Testis (tissue), 5 donors: ENCODE data around the gene MAP3K20. TPM values are rescaled to one million over a fixed set of nuclear protein-coding genes. Genes with fewer than 3 reads are reported as not detected.

ENCODE experiments used
- DNase-seq: peaks from one replicate; pipeline ENCODE4 v3.0.0-alpha.2; 2019
- H3K27ac ChIP-seq, 2 donors: fragments of 200-600 bp; sonication (generic); one replicate each; pipeline ENCODE4 v1.5.1; 2019
- H3K27me3 ChIP-seq: fragments of 200-600 bp; sonication (generic); one replicate; pipeline ENCODE4 v1.5.1; 2019
- H3K36me3 ChIP-seq: fragments of 200-600 bp; sonication (generic); one replicate; pipeline ENCODE4 v1.5.1; 2017; ENCODE audit warnings: low read depth; ENCODE audit errors: missing control alignments
- H3K4me1 ChIP-seq: fragments of 200-600 bp; sonication (generic); one replicate; pipeline ENCODE4 v1.5.1; 2019
- H3K4me3 ChIP-seq, 2 donors: fragments of 200-600 bp; sonication (generic); one replicate each; pipeline ENCODE4 v1.5.1; 2017 to 2019
- H3K9me3 ChIP-seq: fragments of 200-600 bp; sonication (generic); one replicate; pipeline ENCODE4 v1.5.1; 2017
- POLR2A ChIP-seq: fragments of 450-650 bp; IDR thresholded peaks from one replicate; pipeline ENCODE4 v1.6.1; 2017; ENCODE audit warnings: antibody characterized with exemption, mild to moderate bottlenecking, moderate library complexity
- WGBS, 2 donors: methylation state at CpG; one replicate each; pipeline ENCODE4 v1.1.5; 2018; 5-methylcytosine and 5-hydroxymethylcytosine counted together
- intact Hi-C: fragments of 100-400 bp; cut with DNase I; formaldehyde crosslinking; loops from one replicate; pipeline ENCODE4 v1.15.1; 2023; ENCODE audit warnings: low total_unique reads
- long read RNA-seq, 2 donors: transcript quantifications; one replicate each; lab custom pipeline, GENCODE V29; 2026
- polyA plus RNA-seq: library from polyadenylated mRNA; stranded (reverse); fragments of 350-450 nt; fragmentation: Illumina TruSeq; extraction: RNeasy Lipid Tissue Mini Kit (QIAGEN cat#74804); gene quantifications from one replicate; pipeline ENCODE4 v1.2.3, GENCODE V29; 2014; ENCODE audit warnings: low read depth, low replicate concordance; ENCODE audit not compliant: insufficient read depth
- total RNA-seq, 2 donors: library from RNA; depleted of rRNA; stranded (reverse); fragments of >200 nt; gene quantifications; one replicate each; pipeline ENCODE4 v1.2.3, GENCODE V29; 2016
- TF ChIP-seq, protein P1 (sequence below), 3 experiments: fragments of 450-650 bp in 2 of 3; fragments of 200-600 bp in 1 of 3; sonication (generic) in 1 of 3; IDR thresholded peaks; one replicate each; pipeline ENCODE4 v1.5.1; 2016 to 2019; ENCODE audit warnings: antibody characterized with exemption in 3 of 3, mild to moderate bottlenecking in 2 of 3, moderate library complexity in 1 of 3

Gene MAP3K20
- total RNA-seq (10 to 100 TPM; 20.7 to 30.8 TPM), polyA plus RNA-seq (25.3 TPM)
- long read RNA-seq, donor 1, full-length matches to known transcripts, result 6 of 13 reads
- long read RNA-seq, donor 1, partial matches to known transcripts, result 7 of 13 reads
- long read RNA-seq, donor 1, other reads (novel, unspliced or antisense), result 0 of 13 reads
- long read RNA-seq, donor 2, full-length matches to known transcripts, result 5 of 5 reads
- long read RNA-seq, donor 2, partial matches to known transcripts, result 0 of 5 reads
- long read RNA-seq, donor 2, other reads (novel, unspliced or antisense), result 0 of 5 reads

DNA sequence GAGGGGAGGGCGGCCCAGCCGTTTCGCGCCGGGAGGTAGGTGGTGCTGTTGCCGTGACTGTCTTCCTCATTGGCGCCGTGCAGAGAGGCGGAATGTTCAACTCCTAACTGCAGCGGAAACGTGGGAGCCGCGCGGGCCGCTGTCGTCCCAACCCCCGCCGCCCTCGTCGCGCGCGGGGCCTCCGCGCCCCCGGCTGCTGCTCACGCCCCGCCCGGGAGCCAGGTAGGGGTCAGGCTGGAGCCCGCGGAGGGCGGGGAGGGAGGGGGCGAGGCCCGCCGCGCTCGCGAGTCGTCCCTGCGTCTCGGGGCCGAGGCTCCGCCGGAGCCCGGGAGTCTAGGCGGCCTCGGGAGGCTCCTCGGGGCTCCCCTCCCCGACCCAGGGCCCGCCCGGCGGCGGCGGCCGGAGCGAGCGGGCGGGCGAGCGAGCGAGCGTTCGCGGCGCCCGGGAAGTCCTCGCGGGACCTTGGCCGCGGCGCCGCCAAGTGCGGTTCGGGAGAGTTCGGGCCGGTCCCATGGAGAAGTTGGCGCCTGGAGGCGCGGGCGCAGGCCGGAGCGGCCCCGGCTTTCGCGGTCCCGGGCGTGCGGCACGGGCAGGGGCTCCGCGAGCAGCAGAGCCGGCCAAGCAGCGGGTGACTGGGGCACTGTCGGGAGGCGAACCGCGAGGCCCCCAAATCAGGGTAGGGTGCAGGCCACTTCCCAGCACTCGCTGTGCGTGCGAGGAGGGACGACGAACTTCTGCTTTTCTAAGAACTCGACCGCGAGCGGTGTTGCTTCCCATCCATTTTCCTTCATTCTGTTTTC lies at the start of gene MAP3K20:
MAP3K20 (plus strand) TSS at position 66 of the 800 bp plus-strand sequence. CDS start 15,186 bp downstream, outside the sequence.
- Histone ChIP-seq H3K27me3 (no peaks in the 10 kb centered on the region), H3K4me1 (peaks cover 17% of the 10 kb centered on the region), H3K27ac (peak within 1 kb of the TSS; percentile 93 to 99), H3K36me3 (no peaks in the 10 kb centered on the region), H3K9me3 (no peaks in the 10 kb centered on the region), H3K4me3 (peak within 1 kb of the TSS; percentile 74 to 95)
- DNase-seq, result peak; percentile 84
- 0 to 1% methylated on average over 31 to 45 of the region's 106 CpGs for WGBS, 2 donors
- intact Hi-C loops, result no loop called here
- TF ChIP-seq POLR2A, result no peak
- TF ChIP-seq, protein P1, sequence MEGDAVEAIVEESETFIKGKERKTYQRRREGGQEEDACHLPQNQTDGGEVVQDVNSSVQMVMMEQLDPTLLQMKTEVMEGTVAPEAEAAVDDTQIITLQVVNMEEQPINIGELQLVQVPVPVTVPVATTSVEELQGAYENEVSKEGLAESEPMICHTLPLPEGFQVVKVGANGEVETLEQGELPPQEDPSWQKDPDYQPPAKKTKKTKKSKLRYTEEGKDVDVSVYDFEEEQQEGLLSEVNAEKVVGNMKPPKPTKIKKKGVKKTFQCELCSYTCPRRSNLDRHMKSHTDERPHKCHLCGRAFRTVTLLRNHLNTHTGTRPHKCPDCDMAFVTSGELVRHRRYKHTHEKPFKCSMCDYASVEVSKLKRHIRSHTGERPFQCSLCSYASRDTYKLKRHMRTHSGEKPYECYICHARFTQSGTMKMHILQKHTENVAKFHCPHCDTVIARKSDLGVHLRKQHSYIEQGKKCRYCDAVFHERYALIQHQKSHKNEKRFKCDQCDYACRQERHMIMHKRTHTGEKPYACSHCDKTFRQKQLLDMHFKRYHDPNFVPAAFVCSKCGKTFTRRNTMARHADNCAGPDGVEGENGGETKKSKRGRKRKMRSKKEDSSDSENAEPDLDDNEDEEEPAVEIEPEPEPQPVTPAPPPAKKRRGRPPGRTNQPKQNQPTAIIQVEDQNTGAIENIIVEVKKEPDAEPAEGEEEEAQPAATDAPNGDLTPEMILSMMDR (IDR thresholded peaks at IDR 0.05), result peak; percentile 23 to 40 (median 37)

DNA sequence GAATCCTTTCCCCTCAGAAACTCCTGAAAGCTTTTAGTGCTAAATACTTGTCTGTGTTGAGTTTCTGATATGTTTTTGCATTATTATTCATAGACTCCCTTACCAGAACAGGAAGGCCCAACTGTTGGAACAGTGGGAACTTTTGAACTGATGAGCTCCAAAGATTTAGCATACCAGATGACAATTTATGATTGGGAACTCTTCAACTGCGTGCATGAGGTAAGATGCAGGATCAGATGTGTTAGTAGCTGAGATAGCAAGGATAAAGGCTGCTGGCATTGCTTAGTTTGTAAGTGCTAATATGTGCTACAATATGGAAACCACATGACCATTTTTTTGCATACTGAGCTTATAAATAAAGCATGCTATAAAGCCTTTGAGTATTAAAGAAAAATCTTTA lies 49.2 kb upstream of the MAP3K20 start:
- peaks cover 11% of the 10 kb centered on the region for H3K4me1 ChIP-seq
- H3K9me3 ChIP-seq, result no peaks in the 10 kb centered on the region
- intact Hi-C loops, result no loop called here
- no peak overlapping the region for H3K4me3 ChIP-seq
- TF ChIP-seq, protein P1 (IDR thresholded peaks at IDR 0.05), result no peak
- no peak for TF ChIP-seq POLR2A
- no peaks in the 10 kb centered on the region for H3K36me3 ChIP-seq
- WGBS, 2 donors, result 59 to 60% methylated on average over 1 of the region's 1 CpG
- H3K27ac ChIP-seq, result no peak overlapping the region
- H3K27me3 ChIP-seq, result no peaks in the 10 kb centered on the region
- DNase-seq, result no peak

DNA sequence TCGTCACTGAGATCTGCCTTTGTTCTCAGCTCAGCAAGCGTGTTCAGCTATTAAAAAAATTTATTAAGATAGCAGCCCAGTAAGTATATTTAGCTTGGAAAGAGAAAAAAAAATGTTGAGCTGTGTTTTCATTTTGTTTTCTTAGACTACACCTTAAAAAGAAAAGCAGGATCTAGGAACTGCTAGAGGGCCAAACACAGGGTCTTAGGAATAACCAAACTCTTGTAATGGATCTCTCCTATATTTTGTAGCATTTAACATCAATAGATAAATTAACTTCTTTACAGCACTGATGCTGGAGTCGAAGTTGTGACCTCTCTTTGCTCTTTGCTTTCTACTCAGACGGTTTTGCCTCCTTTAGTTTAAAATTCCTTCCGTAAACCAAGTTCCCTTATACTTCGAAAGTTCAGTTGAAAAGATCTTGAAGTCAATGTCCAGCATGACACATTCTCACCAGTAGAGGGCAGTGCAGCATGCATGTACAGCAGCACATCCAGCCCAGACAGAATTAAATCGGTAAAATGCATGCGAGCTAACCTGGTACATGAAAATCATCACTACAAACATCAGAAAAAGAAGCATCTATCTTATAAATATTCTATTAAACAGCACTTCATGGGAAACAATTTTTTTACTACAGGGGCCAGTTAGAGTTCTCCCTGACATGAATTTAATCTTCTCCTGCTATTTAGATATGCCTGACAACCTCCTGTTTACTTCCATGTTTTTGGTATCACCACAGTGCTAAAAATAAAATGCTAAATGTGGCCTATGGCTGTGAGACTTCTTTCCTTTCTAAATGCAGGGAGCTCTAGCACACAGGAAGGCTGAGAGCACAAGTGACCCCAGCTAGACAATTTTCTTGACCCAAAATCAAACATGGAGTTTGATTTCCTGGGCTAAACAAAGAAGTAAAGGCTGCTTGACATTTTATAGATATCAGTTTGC lies 48.2 kb upstream of the MAP3K20 start:
- Histone ChIP-seq H3K4me1 (peaks cover 11% of the 10 kb centered on the region), H3K9me3 (no peaks in the 10 kb centered on the region), H3K36me3 (no peaks in the 10 kb centered on the region), H3K4me3 (no peak overlapping the region), H3K27me3 (no peaks in the 10 kb centered on the region), H3K27ac (peak overlapping the region; percentile 46 to 53)
- peak; percentile 97 for DNase-seq
- WGBS, 2 donors, result 28% methylated on average over 8 of the region's 8 CpGs
- TF ChIP-seq, protein P1 (IDR thresholded peaks at IDR 0.05), result peak; percentile 97
- no peak for TF ChIP-seq POLR2A
- intact Hi-C loops, result no loop called here

DNA sequence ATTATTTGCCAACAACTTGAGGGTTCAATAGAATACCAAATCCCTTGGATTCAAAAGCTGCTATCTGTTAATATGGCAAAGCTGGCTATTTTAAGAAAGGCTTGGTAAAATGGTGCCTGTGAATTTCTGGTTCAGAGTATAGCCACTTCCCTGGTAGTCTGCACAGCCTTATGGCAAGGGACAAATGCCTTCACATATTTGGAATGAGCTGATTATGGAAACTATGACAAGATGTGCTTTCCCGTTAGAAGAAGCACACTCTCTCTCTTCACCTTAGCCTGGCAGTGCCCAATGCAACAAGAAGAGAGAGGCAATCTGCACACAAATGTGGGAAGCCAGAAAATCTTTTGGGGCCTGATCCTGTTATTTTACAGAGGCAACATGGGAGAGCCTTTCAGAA lies 47.5 kb upstream of the MAP3K20 start:
- TF ChIP-seq, protein P1 (IDR thresholded peaks at IDR 0.05), result no peak
- TF ChIP-seq POLR2A, result no peak
- Histone ChIP-seq H3K36me3 (no peaks in the 10 kb centered on the region), H3K27me3 (no peaks in the 10 kb centered on the region), H3K4me3 (no peak overlapping the region), H3K4me1 (peaks cover 11% of the 10 kb centered on the region), H3K27ac (peak overlapping the region in 1 of 2 donors; percentile 46), H3K9me3 (no peaks in the 10 kb centered on the region)
- 50 to 71% methylated on average over 1 of the region's 1 CpG for WGBS, 2 donors
- intact Hi-C loops, result no loop called here
- no peak for DNase-seq
